GM21825 (cell line): ENCODE data around the gene MAD2L2.

ENCODE experiments used
- ATAC-seq: cut with Tn5 transposase; IDR thresholded peaks from one replicate; pipeline ENCODE4 v1.9.1; 2021; ENCODE audit warnings: mild to moderate bottlenecking, moderate library complexity; ENCODE audit not compliant: unreplicated experiment

Gene MAD2L2

DNA sequence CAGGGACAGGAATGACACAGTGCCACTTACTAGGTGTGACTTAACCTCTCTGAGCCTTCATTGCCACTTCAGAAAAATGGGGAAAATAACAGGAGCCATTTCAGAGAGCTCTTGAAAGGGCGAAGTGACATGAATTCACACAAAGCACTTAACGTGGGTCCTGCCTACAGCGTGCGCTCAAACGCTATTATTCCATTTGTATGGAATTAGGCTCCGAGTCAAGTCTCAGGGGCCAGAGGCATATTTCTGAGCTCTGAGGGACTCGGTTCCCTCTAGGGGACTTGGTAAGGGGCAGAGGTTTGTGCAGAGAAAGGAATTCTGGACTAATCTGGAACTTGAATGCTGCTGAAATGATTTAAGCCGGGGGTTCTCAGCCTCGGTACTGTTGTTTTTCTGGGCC, 24.6 kb upstream of the MAD2L2 start:
- no peak for ATAC-seq

DNA sequence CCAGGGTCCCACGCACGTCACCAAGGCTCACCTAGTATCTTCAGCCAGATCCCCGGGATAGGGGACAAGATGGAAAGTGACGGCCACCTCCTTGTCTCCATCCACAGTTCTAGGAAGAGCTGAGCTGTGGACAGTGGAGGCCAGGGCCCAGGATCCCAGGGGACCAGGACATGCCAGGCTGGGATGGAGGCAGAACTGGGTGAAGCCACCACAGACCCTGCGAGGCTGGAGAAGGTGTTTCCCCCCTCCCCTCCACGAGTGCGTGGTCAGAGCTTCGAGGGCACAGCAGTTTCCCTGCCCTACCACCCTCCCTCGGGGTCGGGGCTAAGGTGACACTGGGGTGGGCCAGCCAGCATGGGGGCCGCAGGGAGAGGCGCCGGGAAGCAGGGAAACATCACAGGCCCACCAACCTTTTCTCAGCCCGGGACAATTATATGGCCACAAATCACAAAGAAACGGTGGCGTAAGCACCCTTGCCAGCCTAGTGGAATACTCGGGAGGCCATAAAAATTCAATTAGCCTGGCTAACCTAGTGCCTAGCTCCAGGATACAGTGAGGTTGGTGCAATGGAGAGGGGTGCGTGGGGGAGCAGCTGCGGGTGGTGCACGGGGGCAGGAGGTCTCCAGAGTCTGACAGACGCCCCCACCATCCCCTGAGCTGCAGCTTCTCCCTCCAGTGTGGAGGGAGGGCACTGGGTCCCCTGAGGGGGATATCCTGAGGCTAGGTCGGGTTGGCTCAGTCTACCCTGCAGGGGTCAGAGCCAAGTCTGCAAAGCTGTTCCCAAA, 23.9 kb upstream of the MAD2L2 start:
- no peak for ATAC-seq

DNA sequence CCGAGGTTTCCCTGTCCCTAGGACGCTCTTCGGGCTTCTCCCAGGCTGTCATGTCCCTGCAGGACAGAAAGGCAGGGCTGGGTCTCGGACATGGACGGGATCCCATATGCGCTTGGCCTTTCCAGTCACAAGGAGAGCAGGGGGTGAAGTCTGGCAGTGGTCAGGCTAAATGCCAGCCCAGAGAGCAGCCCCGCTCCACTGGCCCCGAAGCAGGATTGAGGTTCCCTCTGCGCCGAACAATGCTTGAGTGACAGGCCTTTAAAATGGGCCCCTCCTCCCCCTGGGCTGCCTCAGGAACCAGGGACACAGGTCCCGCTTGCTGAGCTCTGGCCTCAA, 23.2 kb upstream of the MAD2L2 start:
- no peak for ATAC-seq

DNA sequence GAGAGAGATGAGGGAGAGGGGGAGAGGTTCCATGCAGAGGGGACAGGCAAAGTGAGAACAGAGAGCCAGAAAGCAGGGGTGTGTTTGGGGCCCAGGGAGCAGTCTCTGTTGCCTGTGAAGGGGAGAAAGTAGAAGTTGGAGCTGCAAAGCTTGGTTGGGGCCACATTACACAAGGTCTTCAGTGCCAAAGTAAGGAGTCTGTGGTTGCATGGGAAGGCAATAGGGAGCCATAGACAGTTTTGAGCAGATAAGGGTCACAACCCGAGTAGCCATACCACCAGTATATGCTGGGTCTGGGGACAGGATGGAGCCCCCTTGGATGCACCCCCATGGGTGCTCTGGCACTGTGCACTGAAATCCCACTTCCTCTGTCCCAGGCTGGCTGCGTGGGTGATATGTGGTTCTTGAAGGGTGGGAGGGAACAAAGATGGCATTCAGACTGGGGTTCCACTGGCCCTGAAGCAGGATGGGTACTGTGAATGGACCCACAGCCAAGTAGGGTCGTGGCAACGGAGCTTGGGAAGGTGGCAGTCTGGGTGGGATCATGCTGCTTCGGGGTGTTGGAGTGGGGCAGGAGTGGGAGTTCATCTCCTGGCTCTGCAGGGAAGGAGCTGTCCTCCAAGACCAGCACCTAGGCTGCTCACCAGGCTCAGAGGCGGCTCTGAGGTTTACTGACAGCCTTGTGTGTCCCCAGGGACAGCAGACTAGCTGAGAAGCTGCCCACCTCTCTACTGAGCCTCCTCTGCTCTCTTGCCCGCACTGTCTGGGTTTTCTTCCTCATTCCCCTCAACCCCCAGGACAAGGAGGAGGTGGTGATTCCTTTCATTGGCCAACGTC, 22.6 kb upstream of the MAD2L2 start:
- no peak for ATAC-seq

DNA sequence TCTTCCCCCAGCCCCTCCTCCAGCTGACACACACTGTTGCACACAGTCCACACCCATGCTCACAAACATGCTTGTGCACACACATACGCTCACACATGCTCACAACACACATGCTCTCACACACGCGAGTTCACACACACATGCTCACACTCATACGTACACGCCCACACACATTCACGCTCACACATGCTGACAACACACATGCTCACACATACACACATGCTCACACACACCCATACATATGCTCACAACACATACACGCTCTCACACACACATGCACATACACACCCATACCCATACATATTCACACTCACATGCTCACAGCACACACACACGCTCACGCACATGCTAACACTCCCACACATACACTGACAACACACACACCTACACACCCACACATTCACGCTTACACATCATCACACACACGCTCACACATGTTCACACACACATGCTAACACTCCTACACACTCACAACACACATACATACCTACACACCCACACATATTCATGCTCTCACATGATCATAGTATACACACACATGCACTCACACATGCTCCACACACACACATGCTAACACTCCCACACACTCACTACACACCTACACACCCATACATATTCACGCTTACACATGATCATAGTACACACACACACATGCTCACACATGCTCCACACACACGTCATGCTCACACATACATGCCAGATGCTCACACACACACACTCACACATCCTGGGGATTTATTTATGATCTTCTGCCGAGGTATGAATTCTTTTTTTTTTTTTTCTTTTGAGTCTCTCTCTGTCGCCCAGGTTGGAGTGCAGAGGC, 21.2 kb upstream of the MAD2L2 start:
- no peak for ATAC-seq

DNA sequence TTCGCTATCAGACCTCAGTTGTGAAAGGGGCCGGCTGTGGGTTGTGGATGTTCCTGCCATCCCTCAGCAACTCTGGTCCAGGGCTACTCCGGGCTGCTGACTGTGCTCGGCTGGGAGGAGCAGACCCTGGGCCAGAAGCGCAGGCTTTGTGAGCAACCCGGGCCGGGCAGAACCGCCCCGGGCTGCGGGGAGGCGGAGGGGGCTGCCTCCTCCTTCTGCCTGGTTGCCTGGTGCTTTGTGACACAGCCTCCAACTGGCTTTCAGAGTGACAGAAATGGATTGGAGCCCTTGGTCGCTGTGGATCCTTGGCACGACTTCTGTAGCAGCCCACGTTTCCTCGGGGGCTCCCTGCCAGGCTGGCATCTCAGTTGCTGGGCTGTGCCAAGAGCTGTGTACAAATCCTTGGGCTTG, 20.6 kb upstream of the MAD2L2 start:
- ATAC-seq: no peak

DNA sequence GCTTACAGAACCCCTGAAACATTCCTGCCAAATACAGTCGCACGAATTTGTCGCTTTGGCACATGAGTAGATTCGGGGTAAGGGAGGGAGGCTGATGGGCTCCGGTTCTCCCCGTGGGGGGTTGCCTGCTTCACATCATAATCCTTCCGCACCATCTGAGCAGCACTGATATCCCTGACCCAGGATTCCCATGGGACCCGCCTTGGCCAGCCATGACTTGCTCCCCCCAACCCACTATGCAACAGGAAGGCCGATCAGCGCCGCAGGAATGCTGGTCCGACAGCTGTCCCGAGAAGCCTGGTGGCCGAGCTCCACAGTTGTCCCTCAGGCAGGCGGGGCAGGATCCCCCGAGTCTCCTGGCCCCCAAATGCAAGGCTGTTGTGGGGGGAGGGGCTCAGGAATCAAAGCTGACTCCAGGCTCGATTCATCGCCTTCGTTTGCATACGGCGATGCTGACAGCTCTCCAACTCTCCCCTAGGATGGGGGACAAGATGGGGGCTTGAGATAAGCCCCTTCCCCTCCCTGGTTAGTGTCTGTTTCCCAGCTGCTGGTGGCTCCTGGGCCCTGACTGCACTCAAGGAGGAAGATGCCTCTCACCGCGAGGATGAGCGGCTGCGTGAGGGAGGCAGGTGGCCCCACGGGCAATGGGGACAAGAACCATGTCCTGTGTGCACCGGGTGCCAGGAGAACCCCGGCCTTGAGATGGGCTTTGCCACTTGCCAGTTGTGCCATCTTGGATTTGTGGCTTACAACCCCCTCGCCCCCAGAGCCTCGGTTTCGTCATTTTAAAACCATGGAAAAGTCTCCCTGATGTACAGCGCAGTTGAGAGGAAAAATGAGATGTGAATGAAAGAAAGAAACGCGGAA, 19.9 kb upstream of the MAD2L2 start:
- ATAC-seq: no peak

DNA sequence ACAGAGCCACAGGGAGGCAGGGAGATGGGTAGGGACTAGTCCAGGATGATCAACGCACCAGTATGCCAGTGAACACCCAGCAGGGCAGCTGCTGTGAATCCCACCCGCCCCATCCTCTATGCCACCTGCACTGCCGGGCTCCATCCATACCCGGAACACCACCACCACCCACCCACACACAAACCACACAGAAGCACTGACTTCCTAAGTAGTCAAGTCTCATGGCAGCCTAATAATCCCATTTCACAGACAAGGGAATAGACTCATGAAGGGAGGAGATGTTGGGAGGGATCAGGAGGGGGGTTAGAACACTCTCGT, 16.9 kb upstream of the MAD2L2 start:
- ATAC-seq: no peak

DNA sequence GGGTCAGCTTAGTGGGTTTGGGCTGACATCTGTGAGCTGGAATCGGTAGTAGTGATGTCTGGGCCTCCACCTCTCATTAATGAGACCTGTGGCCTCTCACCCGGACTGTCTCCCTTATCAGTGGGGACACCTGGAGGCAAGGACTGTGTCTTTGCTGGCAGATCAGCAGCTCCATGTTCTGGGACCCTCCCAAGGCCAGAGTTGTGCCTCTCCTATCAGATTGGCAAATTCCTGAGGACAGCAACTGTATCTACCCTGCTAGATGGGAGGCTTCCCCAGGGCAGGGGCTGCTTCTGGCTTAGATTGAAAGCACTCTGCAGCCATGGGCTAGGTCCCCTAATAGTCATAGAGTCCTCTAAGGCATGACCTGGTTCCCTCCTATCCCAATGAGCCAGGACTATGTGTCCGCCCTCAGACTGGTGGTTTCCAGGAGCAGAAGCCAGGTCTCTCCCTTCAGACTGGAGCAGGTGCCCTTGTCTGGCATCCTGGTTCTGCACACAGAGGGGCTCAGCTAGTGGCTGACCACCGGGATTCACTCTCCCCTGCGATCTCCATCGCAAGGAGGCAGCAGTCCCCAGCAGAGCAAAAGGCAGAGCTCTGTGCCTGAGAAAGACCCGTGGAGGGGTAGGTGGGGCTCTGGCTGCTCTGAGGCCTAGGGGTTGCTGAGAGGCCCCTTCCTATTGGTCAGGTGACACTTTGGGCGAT, 16.4 kb upstream of the MAD2L2 start:
- ATAC-seq: no peak

DNA sequence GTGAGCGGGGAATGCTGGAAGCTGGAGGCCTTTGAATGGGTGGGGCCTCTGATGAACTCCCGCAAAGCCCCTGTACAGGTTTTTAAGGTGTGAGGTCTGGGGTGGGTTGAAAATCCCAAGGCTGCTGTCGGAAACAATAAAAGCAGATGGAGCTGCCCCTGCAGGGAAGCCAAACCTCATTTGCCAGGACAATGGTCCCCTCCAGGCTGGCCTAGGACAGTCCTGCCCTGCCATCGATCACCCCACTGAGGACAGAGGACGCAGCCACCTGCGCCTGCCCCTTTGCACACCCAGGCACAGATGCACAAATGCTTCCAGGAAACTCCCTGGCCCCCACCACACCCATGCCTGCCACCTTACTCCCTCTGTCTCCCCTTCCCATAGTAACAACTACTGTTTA, 14.9 kb upstream of the MAD2L2 start:
- no peak for ATAC-seq

DNA sequence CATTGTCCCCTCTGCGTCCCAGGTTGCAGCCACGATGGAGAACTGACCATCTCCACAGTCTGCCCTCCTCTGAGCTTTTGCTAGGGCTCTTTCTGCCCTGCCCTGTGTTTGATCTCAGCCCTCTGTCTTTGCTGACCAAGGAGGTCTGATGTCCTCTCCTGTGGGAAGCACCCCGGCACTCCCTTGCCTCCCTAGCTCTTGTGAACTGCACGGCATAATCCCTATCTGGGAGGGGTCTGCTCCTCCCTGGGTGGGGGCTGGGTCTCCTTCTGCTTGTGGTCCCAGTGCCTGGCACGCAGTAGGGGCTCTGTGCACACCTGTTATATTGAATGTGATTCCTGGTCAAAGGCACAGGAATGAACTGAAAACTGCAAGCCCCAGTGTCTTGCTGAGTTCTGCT, 13.0 kb upstream of the MAD2L2 start:
- ATAC-seq: no peak

DNA sequence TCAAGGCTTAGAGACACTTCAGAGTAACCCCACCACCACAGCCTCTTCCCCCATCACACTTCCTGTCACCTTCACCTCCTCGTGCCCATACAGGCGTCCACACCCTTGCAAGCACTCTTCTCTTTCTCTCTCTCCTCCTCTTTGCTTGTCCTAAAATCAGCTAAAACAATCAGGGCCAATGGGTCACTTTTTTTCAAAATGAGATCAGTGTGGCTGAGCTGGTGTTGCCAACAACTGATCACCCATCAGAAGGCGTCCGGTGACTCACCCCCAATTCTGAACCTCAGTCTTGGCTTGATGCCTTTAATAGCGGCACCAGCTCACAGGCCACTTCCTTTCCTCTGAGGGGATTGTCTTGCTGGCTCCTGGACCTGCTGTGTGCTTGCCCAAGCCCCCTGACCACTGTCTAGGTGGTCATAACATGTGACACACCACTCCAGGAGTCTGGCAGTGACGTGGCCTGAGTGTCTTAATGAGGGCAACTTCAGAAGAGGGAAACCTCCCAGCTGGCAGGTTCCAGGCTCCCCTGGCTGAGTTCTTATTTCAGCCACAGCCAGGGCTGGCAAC, 12.2 kb upstream of the MAD2L2 start:
- ATAC-seq: no peak

DNA sequence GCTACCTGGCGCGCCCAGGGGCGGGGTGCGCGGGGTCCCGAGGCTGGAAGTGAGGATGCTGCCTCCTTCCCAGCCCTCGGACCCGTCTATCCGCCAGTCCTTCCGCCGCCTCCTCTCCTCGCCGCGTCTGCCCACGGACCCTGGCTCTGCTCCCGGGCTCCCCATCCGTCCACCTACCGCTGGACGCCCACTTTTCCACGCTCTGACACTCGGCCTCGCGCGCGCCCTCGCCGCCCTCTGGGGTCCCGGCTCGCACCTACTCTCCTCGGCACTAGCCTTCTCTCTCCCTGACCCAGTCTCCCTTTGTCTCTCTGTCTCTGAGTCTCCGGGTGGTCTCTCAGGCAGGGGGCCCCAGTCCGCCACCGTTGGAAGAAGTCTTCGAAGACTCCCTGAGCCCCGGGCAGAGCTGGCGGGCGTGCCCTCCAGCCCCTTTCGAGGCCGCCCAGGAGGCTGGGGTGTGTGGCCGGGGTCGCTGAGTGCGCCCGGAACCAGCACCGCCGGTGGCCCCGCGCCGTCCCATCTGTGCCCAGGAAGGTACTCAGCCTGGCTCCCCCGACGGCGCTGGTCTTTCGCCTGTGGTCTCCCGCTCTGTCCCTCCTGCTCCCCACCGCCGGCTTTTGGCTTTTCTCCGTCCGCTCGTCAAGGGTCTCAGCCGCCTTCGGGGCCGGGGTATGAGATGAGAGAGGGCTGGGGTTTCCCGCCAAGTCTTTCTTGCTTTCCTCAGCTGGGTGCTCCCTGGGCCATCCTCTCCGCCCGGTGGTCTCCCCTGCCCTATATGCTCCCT, 11.2 kb upstream of the MAD2L2 start:
- ATAC-seq: no peak

DNA sequence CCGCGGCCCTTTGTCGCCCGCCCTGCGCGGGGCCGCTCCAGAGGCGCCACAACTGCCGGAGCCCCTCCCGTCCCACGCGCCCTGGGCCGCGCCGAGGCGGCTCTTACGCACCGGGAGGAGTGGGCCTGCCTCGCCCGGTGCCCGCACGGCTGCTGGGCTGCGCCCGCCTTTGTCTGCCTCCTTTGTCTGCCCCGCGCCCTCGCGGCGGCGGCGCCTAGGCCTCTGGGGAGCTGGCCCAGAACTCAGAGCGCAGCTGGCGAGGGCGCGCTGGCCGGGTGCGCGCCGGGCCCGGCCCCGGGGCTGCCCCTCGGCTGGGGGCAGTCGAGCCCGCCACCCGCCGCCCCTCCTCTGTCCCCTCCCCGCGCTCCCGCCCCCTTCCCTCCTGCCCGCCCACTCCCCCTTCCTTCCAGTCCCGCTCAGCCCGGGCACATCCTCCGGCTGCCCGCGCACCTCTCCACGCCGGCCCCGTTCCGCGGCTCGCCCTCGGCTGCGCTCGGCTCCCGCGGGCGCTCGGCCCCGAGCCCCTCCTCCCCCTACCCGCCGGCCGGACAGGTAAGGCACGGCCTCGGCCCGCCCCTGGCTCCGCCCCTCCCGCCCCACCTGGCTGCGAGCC, 10.5 kb upstream of the MAD2L2 start, which contains the start of gene DRAXIN:
Gene DRAXIN (plus strand): TSS at position 409 of the 613 bp plus-strand sequence. CDS start 14,549 bp downstream, outside the sequence.
- no peak for ATAC-seq

DNA sequence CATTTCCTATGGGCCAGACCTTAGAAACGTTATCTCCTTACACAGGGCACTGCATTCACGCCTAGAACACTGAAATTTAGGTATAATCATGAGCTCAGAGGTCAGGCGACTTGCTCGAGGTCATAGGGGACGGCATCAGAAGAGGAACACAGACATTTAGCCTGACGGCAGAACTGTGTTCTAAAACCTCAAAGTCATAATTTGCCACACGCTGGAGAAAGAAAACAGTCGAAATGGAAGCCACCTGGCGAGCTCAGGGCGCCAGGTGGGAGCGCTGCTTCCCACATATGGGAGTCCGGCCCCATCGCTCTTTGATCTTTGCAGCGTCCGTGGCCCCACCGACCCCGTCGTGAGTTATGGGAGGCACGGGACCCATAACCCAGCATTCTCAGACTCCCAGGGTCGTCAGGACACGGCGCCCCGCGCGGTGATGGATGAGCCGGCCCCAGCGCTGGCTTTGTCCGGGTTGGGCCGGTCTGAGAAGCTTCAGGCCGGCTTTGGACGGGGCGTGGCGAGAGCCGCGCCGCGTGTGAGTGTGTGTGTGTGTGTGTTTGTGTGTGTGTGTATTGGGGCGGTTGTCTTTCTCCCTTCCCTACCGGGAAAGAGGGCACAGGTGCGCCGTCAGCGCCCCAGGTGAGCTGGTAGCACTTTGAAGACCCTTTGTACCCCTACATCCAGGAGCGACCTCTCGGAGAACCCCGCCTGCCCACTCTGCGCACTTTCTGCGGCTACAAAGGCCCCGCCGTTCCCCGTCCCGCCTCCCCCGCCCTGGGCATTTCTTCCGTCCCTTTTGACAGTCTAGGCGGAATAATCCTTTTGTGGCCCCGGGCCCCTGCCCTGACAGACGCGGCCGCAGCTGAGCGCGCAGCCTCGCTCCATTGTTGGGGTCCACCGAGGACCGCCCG, 9.7 kb upstream of the MAD2L2 start:
- ATAC-seq: no peak

DNA sequence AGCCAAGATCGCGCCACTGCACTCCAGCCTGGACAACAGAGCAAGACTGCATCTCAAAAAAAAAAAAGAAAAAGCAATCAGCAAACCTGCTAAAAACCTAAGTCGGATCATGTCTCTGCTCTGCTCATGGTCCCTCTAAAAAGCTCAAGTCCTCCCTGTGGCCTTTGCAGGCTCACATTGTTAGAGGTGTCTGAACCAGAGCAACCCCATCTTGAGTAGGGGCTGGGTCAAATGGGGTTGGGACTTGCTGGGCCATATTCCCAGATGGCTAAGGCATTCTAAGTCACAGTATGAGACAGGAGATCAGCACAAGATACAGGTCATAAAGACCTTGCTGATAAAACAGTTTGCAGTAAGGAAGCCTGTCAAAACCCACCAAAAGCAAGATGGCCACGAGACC, 7.6 kb upstream of the MAD2L2 start:
- ATAC-seq: no peak

DNA sequence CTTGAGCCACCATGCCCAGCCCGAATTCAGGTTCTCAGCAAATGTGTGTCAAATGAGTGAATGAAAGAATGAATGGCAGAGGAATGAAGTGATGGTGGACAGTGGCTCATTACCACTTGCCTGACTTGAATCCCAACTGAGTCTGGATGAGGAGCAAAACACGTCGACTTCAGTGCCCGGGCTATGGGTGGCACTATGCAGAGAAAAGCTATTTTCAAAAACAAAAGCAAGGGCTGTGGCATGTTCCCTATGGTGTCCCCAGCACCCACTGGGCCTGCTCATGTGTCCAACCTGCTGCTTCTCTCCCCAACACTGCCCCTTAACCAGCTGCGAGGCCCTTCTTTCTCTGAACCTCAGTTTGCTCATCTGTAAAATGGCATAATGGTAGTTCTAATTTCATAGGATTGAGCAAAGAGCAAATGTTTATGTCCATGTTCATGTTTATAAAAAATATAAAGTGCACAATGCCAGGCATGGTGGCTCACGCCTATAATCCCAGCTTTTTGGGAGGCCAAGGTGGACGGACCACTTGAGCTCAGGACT, 4.3 kb upstream of the MAD2L2 start:
- no peak for ATAC-seq
